Measurements from ENCODE around the gene LRRN1.

The LRRN1 gene

DNA sequence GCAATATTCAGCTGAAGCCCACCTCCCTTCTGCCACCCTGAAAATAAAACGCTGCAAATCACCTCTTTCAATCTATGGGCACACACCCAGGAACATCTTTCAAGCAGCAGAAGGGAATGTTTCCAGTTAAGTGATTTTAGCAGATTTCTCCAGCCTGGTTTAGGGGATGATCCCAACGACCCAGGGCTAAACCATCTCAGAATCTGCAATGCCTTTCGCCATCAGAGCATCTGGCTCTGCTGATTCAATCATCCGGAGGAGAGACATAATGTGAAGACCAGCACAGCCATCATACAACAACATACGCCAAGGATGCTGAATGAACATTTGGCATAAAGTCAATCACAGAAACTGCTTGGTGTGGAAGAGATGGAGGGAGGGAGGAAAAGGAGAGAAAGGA, 15.5 kb upstream of the LRRN1 start:
- Histone ChIP-seq H3K9ac (ENCODE audit: low read length) (no peak overlapping the region), H3K4me3 (ENCODE audit: insufficient read depth, low read length, poor library complexity, severe bottlenecking) (no peak overlapping the region), H3K79me2 (ENCODE audit: insufficient read depth, low read length) (no peaks in the 10 kb centered on the region), H3K4me2 (ENCODE audit: low read depth, low read length, poor library complexity, severe bottlenecking) (no peak overlapping the region), H3F3A (ENCODE audit: insufficient read depth) (no peaks in the 10 kb centered on the region), H3K9me3 (ENCODE audit: insufficient read depth, low read length) (no peaks in the 10 kb centered on the region), H3K27ac (ENCODE audit: low read depth, low read length) (no peak overlapping the region), H3K9me2 (replicated peaks; ENCODE audit: insufficient read depth, low read length) (no peaks in the 10 kb centered on the region), H3K27me3 (ENCODE audit: low read length) (no peaks in the 10 kb centered on the region), H2AFZ (ENCODE audit: low read depth, low read length, severe bottlenecking) (no peak overlapping the region), H4K20me1 (ENCODE audit: low read depth, low read length) (no peaks in the 10 kb centered on the region), H3K36me3 (ENCODE audit: low read length) (no peaks in the 10 kb centered on the region)
- TF ChIP-seq, protein P1, sequence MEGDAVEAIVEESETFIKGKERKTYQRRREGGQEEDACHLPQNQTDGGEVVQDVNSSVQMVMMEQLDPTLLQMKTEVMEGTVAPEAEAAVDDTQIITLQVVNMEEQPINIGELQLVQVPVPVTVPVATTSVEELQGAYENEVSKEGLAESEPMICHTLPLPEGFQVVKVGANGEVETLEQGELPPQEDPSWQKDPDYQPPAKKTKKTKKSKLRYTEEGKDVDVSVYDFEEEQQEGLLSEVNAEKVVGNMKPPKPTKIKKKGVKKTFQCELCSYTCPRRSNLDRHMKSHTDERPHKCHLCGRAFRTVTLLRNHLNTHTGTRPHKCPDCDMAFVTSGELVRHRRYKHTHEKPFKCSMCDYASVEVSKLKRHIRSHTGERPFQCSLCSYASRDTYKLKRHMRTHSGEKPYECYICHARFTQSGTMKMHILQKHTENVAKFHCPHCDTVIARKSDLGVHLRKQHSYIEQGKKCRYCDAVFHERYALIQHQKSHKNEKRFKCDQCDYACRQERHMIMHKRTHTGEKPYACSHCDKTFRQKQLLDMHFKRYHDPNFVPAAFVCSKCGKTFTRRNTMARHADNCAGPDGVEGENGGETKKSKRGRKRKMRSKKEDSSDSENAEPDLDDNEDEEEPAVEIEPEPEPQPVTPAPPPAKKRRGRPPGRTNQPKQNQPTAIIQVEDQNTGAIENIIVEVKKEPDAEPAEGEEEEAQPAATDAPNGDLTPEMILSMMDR (IDR thresholded peaks at IDR 0.05; ENCODE audit: insufficient read depth, low read length, poor library complexity, severe bottlenecking), result no peak
- no peak for TF ChIP-seq EZH2phosphoT487 (conservative IDR thresholded peaks at IDR 0.05; ENCODE audit: low read length)

DNA sequence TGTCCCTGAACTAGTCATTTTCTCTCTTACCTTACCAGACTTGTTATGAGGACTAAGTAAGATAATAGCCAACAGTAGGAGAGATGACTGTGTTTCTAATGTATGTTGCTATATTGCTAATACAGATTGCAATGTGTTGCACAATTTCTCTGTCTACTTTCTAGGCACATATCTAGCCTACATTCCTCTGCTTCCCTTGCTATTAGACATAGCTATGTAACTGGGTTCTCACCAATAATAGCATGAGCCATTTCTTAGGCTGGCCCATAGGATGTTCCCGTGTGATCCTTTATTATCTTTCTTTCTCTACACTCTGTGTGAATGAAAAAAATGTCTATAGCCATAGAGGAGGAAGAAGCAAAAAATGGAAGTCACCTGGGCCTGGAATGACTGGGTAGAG, 6.8 kb upstream of the LRRN1 start:
- TF ChIP-seq, protein P1 (IDR thresholded peaks at IDR 0.05; ENCODE audit: insufficient read depth, low read length, poor library complexity, severe bottlenecking), result no peak
- TF ChIP-seq EZH2phosphoT487 (conservative IDR thresholded peaks at IDR 0.05; ENCODE audit: low read length), result no peak
- no peak overlapping the region for H3K27ac ChIP-seq (ENCODE audit: low read depth, low read length)
- H3K27me3 ChIP-seq (ENCODE audit: low read length), result no peaks in the 10 kb centered on the region
- H3F3A ChIP-seq (ENCODE audit: insufficient read depth), result no peaks in the 10 kb centered on the region
- H4K20me1 ChIP-seq (ENCODE audit: low read depth, low read length), result no peaks in the 10 kb centered on the region
- no peak overlapping the region for H3K4me2 ChIP-seq (ENCODE audit: low read depth, low read length, poor library complexity, severe bottlenecking)
- H3K9ac ChIP-seq (ENCODE audit: low read length), result no peak overlapping the region
- no peaks in the 10 kb centered on the region for H3K36me3 ChIP-seq (ENCODE audit: low read length)
- H3K9me3 ChIP-seq (ENCODE audit: insufficient read depth, low read length), result no peaks in the 10 kb centered on the region
- H2AFZ ChIP-seq (ENCODE audit: low read depth, low read length, severe bottlenecking), result no peak overlapping the region
- H3K4me3 ChIP-seq (ENCODE audit: insufficient read depth, low read length, poor library complexity, severe bottlenecking), result no peak overlapping the region
- no peaks in the 10 kb centered on the region for H3K9me2 ChIP-seq (replicated peaks; ENCODE audit: insufficient read depth, low read length)
- H3K79me2 ChIP-seq (ENCODE audit: insufficient read depth, low read length), result no peaks in the 10 kb centered on the region

DNA sequence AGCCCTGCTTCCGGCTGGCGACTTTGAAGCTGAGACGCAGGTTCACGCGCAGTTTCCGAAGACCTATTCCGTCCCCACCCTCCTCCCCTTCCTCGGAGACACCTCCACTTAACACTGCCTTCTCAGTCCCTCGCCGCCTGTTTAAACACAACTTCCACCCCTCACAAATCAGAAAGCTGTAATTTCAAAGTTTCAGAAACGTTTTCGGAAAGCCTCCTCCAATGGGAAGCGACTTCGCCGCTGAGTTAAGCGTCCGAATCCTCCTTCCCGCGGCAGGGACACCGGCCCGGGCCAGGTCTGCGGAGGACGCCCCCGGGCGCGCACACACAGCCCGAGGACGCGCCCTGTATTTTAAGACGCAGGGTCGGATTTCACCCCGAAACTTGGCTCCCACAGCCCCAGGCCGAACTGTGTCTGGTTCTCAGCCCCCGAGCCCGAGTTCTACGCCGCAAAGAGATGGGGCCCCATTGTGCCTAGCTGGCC, 559 bp upstream of the LRRN1 start:
- Histone ChIP-seq H3K4me2 (ENCODE audit: low read depth, low read length, poor library complexity, severe bottlenecking) (no peak overlapping the region), H3K27me3 (ENCODE audit: low read length) (no peaks in the 10 kb centered on the region)

More for the DNA sequence above, 559 bp upstream of the LRRN1 start:
- Histone ChIP-seq H3K9me3 (ENCODE audit: insufficient read depth, low read length) (no peaks in the 10 kb centered on the region), H2AFZ (ENCODE audit: low read depth, low read length, severe bottlenecking) (no peak overlapping the region), H3K9ac (ENCODE audit: low read length) (no peak overlapping the region), H3K9me2 (replicated peaks; ENCODE audit: insufficient read depth, low read length) (no peaks in the 10 kb centered on the region), H3F3A (ENCODE audit: insufficient read depth) (no peaks in the 10 kb centered on the region), H3K27ac (ENCODE audit: low read depth, low read length) (no peak overlapping the region), H3K79me2 (ENCODE audit: insufficient read depth, low read length) (no peaks in the 10 kb centered on the region), H3K36me3 (ENCODE audit: low read length) (no peaks in the 10 kb centered on the region), H3K4me3 (ENCODE audit: insufficient read depth, low read length, poor library complexity, severe bottlenecking) (no peak overlapping the region), H4K20me1 (ENCODE audit: low read depth, low read length) (no peaks in the 10 kb centered on the region)
- TF ChIP-seq, protein P1 (IDR thresholded peaks at IDR 0.05; ENCODE audit: insufficient read depth, low read length, poor library complexity, severe bottlenecking), result no peak
- TF ChIP-seq EZH2phosphoT487 (conservative IDR thresholded peaks at IDR 0.05; ENCODE audit: low read length), result no peak
